NOMO-1 treated with dmso at 0.1 percent for 144 hours (cell line): ENCODE measurements around the gene TNP2.
"Not testable (repeated sequence)": the region's sequence is repeated elsewhere in the genome, so short reads cannot be mapped to it uniquely, and the experiment has no call there.

Source experiments
- DNase-seq: peaks from one replicate; lab custom pipeline; 2025; ENCODE audit not compliant: unreplicated experiment; lab: John Stamatoyannopoulos, UW

Gene TNP2

GRCh38 chr16:11224096-11224893, 44.8 kb downstream of the TNP2 start:
- peak; percentile 50 for DNase-seq

DNA sequence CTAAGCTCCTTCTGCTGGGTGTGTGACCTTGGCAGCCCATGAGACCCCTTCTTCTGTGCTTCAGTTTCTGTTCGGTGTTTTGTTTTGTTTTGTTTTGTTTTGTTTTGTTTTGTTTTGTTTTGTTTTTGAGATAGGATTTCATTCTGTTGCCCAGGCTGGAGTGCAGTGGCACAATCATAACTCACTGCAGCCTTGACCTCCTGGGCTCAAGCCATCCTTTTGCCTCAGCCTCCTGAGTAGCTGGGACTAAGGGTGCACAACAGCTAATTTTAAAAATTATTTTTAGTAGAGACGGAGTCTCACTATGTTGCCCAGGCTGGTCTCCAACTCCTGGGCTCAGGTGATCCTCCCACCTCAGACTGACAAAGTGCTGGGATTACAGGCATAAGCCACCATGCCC, 48.6 kb downstream of the TNP2 start:
- not testable (repeated sequence) for DNase-seq

DNA sequence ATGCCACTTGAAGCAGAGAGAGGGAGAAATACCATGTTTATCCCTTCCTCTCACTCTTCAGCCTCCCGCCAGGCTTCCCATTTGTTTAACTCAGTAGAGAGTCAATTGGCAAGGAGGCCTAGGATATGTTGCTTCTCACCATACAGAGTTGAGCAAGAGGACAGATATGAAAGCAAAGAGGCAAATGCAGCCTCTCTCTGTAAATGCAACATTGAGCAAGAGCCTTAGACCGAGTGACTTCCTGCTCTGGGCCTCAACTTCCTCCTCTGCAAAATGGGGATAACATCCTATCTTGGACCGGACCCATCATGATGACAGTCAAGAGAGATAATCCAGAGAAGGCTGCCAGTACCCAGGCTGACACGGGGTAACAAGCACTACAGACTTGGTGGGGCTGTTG, 49.9 kb downstream of the TNP2 start:
- no peak for DNase-seq

DNA sequence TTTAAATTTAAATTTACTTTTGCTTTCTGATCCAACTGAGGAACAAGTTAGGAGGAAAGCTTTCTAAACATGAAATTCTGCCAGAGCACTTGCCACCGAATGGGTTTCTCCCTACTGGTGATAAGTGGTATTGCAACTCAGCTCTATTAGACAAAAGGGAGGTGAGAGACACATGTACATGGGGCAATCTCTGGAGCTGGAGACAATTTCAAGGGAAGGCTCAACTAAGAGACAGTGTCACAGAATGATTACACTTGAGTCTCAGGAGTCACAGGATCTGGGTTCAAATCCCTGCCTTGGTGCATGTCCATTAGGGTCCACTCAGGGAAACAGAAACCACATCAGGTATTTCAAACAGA, 50.5 kb downstream of the TNP2 start:
- DNase-seq = no peak
